Measurements from ENCODE around the gene PIAS1. TPM values are rescaled to one million over a fixed set of nuclear protein-coding genes. Genes with fewer than 3 reads are reported as not detected.

The PIAS1 gene
- total and polyA plus RNA-seq, 2 donors from 2014 or later: 10.6 to 44.3 TPM

DNA sequence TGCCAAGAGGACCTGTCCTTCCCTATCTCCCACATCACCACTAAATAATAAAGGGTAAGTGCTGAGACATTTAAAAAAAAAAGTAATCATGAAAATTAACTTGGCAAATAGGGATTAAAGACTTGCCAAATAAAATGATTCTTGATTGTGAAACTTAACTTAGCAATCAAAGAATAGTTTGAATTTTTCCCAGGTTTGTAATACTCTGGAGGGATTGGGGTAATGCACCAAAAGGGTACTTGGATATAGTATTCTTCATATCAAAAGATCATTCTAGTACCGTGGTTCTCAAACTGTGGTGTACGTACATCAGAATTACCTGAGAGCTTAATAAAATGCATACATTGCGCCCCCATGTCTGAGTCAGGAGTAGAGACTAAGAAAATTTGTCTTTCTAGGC lies 122.5 kb downstream of the PIAS1 start:
- Histone ChIP-seq H3K9ac (ENCODE audit: low read length in 3 of 3) (no peak overlapping the region), H3K27me3 (ENCODE audit: control insufficient read depth, insufficient read depth, low read length) (no peaks in the 10 kb centered on the region), H3K4me3 (ENCODE audit: low read length in 3 of 3) (no peak overlapping the region), H3K4me1 (ENCODE audit: control insufficient read depth in 2 of 3, insufficient read depth in 2 of 3, low read depth in 1 of 3, low read length in 3 of 3) (no peaks in the 10 kb centered on the region), H3K36me3 (ENCODE audit: control insufficient read depth in 2 of 3, insufficient read depth in 3 of 3, low read length in 3 of 3) (peaks cover 3 to 24% (median 18%) of the 10 kb centered on the region in 3 donors), H3K27ac (ENCODE audit: low read depth in 2 of 2, low read length in 2 of 2) (no peak overlapping the region), H3K9me3 (ENCODE audit: control insufficient read depth in 2 of 3, insufficient read depth in 1 of 3, low read length in 3 of 3) (no peaks in the 10 kb centered on the region)
- intact Hi-C loops (cut with DNase I): no loop called here
- no peak for FAIRE-seq
- no peak for DNase-seq
- TF ChIP-seq, protein P1, sequence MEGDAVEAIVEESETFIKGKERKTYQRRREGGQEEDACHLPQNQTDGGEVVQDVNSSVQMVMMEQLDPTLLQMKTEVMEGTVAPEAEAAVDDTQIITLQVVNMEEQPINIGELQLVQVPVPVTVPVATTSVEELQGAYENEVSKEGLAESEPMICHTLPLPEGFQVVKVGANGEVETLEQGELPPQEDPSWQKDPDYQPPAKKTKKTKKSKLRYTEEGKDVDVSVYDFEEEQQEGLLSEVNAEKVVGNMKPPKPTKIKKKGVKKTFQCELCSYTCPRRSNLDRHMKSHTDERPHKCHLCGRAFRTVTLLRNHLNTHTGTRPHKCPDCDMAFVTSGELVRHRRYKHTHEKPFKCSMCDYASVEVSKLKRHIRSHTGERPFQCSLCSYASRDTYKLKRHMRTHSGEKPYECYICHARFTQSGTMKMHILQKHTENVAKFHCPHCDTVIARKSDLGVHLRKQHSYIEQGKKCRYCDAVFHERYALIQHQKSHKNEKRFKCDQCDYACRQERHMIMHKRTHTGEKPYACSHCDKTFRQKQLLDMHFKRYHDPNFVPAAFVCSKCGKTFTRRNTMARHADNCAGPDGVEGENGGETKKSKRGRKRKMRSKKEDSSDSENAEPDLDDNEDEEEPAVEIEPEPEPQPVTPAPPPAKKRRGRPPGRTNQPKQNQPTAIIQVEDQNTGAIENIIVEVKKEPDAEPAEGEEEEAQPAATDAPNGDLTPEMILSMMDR (IDR thresholded peaks at IDR 0.05; ENCODE audit: borderline replicate concordance, extremely low read depth, insufficient read depth): no peak

DNA sequence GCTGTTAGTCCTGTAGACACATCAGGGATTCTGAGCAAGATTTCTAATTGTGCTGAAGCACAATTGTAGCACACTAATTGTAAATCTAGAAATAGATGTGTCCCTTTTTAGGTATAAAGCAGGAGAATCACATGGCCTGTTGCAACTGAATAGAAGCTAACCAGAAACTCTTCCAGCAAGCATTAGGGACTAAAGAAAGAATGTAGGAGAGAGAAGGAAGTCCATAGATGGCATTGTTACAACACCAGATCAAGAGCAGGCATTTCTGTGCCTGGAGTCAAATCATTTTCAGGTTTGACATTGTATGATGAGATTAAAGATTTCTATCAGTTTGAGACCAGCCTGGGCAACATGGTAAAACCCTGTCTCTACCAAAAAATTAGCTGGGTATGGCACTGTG lies 123.6 kb downstream of the PIAS1 start:
- intact Hi-C loops (cut with DNase I): no loop called here
- DNase-seq: no peak
- Histone ChIP-seq H3K4me1 (ENCODE audit: control insufficient read depth in 2 of 3, insufficient read depth in 2 of 3, low read depth in 1 of 3, low read length in 3 of 3) (no peaks in the 10 kb centered on the region), H3K27ac (ENCODE audit: low read depth in 2 of 2, low read length in 2 of 2) (no peak overlapping the region), H3K9ac (ENCODE audit: low read length in 3 of 3) (no peak overlapping the region), H3K36me3 (ENCODE audit: control insufficient read depth in 2 of 3, insufficient read depth in 3 of 3, low read length in 3 of 3) (peaks cover 3 to 27% (median 19%) of the 10 kb centered on the region in 3 donors), H3K27me3 (ENCODE audit: control insufficient read depth, insufficient read depth, low read length) (no peaks in the 10 kb centered on the region), H3K4me3 (ENCODE audit: low read length in 3 of 3) (no peak overlapping the region), H3K9me3 (ENCODE audit: control insufficient read depth in 2 of 3, insufficient read depth in 1 of 3, low read length in 3 of 3) (no peaks in the 10 kb centered on the region)
- FAIRE-seq: no peak
- TF ChIP-seq, protein P1 (IDR thresholded peaks at IDR 0.05; ENCODE audit: borderline replicate concordance, extremely low read depth, insufficient read depth): no peak

DNA sequence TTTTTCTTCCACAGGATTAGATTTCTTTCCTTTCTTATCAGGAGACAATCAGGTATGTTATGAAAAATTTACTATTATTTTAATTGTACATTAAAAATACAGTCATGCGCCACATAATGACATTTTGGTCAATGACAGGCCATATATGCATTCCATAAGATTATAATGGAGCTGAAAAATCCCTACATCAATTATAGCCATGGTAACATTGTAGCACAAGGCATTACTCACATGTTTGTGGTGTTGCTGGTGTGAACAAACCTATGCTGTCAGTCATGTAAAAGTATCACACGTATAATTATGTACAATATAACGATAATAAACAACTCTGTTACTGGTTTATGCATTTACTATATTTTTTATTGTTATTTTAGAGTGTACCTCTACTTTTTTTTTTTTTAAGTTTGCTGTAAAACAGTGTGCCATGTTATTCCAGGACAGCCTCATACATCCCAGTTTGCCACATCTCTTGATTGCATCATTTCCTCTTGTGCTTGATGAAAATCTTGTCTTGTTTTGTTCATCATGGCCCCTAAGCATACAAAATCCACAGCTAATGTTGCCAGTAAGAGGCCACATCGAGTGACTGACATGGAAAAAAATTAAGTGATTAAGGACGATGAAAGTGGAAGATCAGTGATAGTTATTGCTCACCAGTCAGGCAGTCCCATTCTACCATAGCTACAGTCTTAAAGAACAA lies 129.7 kb downstream of the PIAS1 start:
- H3K36me3 ChIP-seq (ENCODE audit: control insufficient read depth in 2 of 3, insufficient read depth in 3 of 3, low read length in 3 of 3): peaks cover 5 to 19% (median 17%) of the 10 kb centered on the region in 3 donors
- FAIRE-seq: no peak

More for the DNA sequence above, 129.7 kb downstream of the PIAS1 start:
- Histone ChIP-seq H3K4me3 (ENCODE audit: low read length in 3 of 3) (no peak overlapping the region), H3K9me3 (ENCODE audit: control insufficient read depth in 2 of 3, insufficient read depth in 1 of 3, low read length in 3 of 3) (no peaks in the 10 kb centered on the region), H3K27me3 (ENCODE audit: control insufficient read depth, insufficient read depth, low read length) (no peaks in the 10 kb centered on the region), H3K27ac (ENCODE audit: low read depth in 2 of 2, low read length in 2 of 2) (no peak overlapping the region), H3K4me1 (ENCODE audit: control insufficient read depth in 2 of 3, insufficient read depth in 2 of 3, low read depth in 1 of 3, low read length in 3 of 3) (peaks cover 0 to 3% (median 0%) of the 10 kb centered on the region in 3 donors), H3K9ac (ENCODE audit: low read length in 3 of 3) (no peak overlapping the region)
- TF ChIP-seq, protein P1 (IDR thresholded peaks at IDR 0.05; ENCODE audit: borderline replicate concordance, extremely low read depth, insufficient read depth): no peak
- DNase-seq: no peak
- intact Hi-C loops (cut with DNase I): no loop called here
